DMS79 treated with DMSO at 0.1 percent for 48 hours (cell line): ENCODE data around the gene LRMDA.

Source experiments
- DNase-seq: peaks from one replicate; lab custom pipeline; 2025; lab: John Stamatoyannopoulos, UW

LRMDA gene

GRCh38 chr10:76175533-76176165 lies 744.2 kb downstream of the LRMDA start:
- DNase-seq, result no peak

GRCh38 chr10:76176166-76176550 lies 744.7 kb downstream of the LRMDA start:
- no peak for DNase-seq

GRCh38 chr10:76177936-76178335 lies 746.5 kb downstream of the LRMDA start:
- no peak for DNase-seq

GRCh38 chr10:76178532-76179292 lies 747.3 kb downstream of the LRMDA start:
- DNase-seq, result no peak

- no peak for DNase-seq
These were observed 748.4 kb downstream of the LRMDA start for GRCh38 chr10:76179806-76180205.

- DNase-seq, result no peak
These were observed 753.2 kb downstream of the LRMDA start for GRCh38 chr10:76184647-76185046.

GRCh38 chr10:76185471-76186301 lies 754.3 kb downstream of the LRMDA start:
- no peak for DNase-seq

- DNase-seq, result no peak
These were observed 756.8 kb downstream of the LRMDA start for GRCh38 chr10:76188216-76188615.

GRCh38 chr10:76190634-76191270 lies 759.3 kb downstream of the LRMDA start:
- DNase-seq, result no peak

- DNase-seq, result no peak
These were observed 759.9 kb downstream of the LRMDA start for GRCh38 chr10:76191336-76191735.

GRCh38 chr10:76192151-76192550 lies 760.7 kb downstream of the LRMDA start:
- no peak for DNase-seq

GRCh38 chr10:76192694-76193320 lies 761.4 kb downstream of the LRMDA start:
- no peak for DNase-seq

- no peak for DNase-seq
These were observed 764.4 kb downstream of the LRMDA start for GRCh38 chr10:76195654-76196390.

- no peak for DNase-seq
These were observed 765.9 kb downstream of the LRMDA start for GRCh38 chr10:76197293-76197692.

- DNase-seq, result no peak
These were observed 767.0 kb downstream of the LRMDA start for GRCh38 chr10:76198287-76199035.

GRCh38 chr10:76201962-76202361 lies 770.5 kb downstream of the LRMDA start:
- no peak for DNase-seq

- DNase-seq, result no peak
These were observed 771.4 kb downstream of the LRMDA start for GRCh38 chr10:76202777-76203176.

- DNase-seq, result no peak
These were observed 773.9 kb downstream of the LRMDA start for GRCh38 chr10:76205361-76205760.

GRCh38 chr10:76206797-76207352 lies 775.5 kb downstream of the LRMDA start:
- DNase-seq, result no peak

GRCh38 chr10:76209135-76209534 lies 777.7 kb downstream of the LRMDA start:
- DNase-seq, result no peak
